HEK293 (cell line): Measurements from ENCODE around the gene GCLM.
"Not testable (repeated sequence)": the region's sequence is repeated elsewhere in the genome, so short reads cannot be mapped to it uniquely, and the experiment has no call there.

Source experiments
- CTCF ChIA-PET: fragments of 350-600 bp; formaldehyde crosslinking; extraction: SDS; loops from one replicate; lab custom pipeline; 2021; ENCODE audit warnings: antibody characterized with exemption; lab: Yijun Ruan, JAX
- POLR2A ChIA-PET: fragments of 300-600 bp; formaldehyde crosslinking; extraction: SDS; loops from one replicate; lab custom pipeline; 2020; ENCODE audit warnings: antibody characterized with exemption, inconsistent platforms; lab: Yijun Ruan, JAX
- H3K27ac ChIP-seq: fragments of 200-500 bp; sonication (Bioruptor generic); 2 replicates; pipeline ENCODE4 v1.5.1; 2014; ENCODE audit warnings: low read depth, low read length, control low read depth, inconsistent platforms; ENCODE audit errors: extremely low read depth
- H3K36me3 ChIP-seq, 2 experiments: fragments of 200-500 bp in 1 of 2; sonication (Bioruptor generic) in 1 of 2; 1 replicate in 1 of 2; 2 replicates in 1 of 2; pipeline ENCODE4 v1.5.1; 2014 to 2017; ENCODE audit warnings: inconsistent platforms in 2 of 2, low read length in 2 of 2; ENCODE audit not compliant: control insufficient read depth in 2 of 2, insufficient read depth in 1 of 2
- H3K4me1 ChIP-seq: fragments of 200-500 bp; sonication (Bioruptor generic); 2 replicates; pipeline ENCODE4 v1.5.1; 2014; ENCODE audit warnings: mild to moderate bottlenecking, low read length, inconsistent platforms; ENCODE audit not compliant: control insufficient read depth, insufficient read depth
- H3K4me3 ChIP-seq: 2 replicates; pipeline ENCODE4 v1.5.1; 2011; ENCODE audit warnings: low read depth, mild to moderate bottlenecking, control low read depth, low read length, moderate library complexity
- H3K9me3 ChIP-seq: fragments of 200-500 bp; sonication (Bioruptor generic); 2 replicates; pipeline ENCODE4 v1.5.1; 2014; ENCODE audit warnings: low read depth, low read length, inconsistent platforms; ENCODE audit not compliant: control insufficient read depth, insufficient read depth
- KLF7 ChIP-seq: fragments of 450-650 bp; formaldehyde crosslinking; IDR thresholded peaks from 2 replicates; pipeline ENCODE4 v1.5.1; 2016; ENCODE audit warnings: missing biosample characterization, missing genetic modification characterization, borderline replicate concordance
- KLF8 ChIP-seq: fragments of 450-650 bp; formaldehyde crosslinking; IDR thresholded peaks from 2 replicates; pipeline ENCODE4 v1.5.1; 2016; ENCODE audit warnings: missing biosample characterization, missing genetic modification characterization
- MYNN ChIP-seq: fragments of 450-650 bp; formaldehyde crosslinking; IDR thresholded peaks from 2 replicates; pipeline ENCODE4 v1.5.1; 2016; ENCODE audit warnings: missing biosample characterization, missing genetic modification characterization, borderline replicate concordance
- SALL2 ChIP-seq: fragments of 450-650 bp; formaldehyde crosslinking; IDR thresholded peaks from 2 replicates; pipeline ENCODE4 v1.5.0; 2017; ENCODE audit warnings: missing biosample characterization, mild to moderate bottlenecking, missing genetic modification characterization, borderline replicate concordance
- SETDB1 ChIP-seq: IDR thresholded peaks from one replicate; pipeline ENCODE4 v1.6.1; 2017; ENCODE audit warnings: mild to moderate bottlenecking, low read length, moderate library complexity, mixed read lengths; ENCODE audit not compliant: insufficient read length
- TCF7L2 ChIP-seq: IDR thresholded peaks from 2 replicates; pipeline ENCODE4 v1.6.1; 2011; ENCODE audit warnings: low read depth, mild to moderate bottlenecking, inconsistent platforms, low read length, moderate library complexity, borderline replicate concordance
- TRIM28 ChIP-seq: IDR thresholded peaks from 2 replicates; pipeline ENCODE4 v1.6.1; 2011; ENCODE audit warnings: low read length, control low read depth, borderline replicate concordance
- ZFP3 ChIP-seq: fragments of 450-650 bp; formaldehyde crosslinking; IDR thresholded peaks from 2 replicates; pipeline ENCODE4 v1.5.1; 2016; ENCODE audit warnings: low read depth, missing biosample characterization, missing genetic modification characterization
- ZNF114 ChIP-seq: fragments of 450-650 bp; formaldehyde crosslinking; IDR thresholded peaks from 2 replicates; pipeline ENCODE4 v1.5.0; 2017; ENCODE audit warnings: missing biosample characterization, missing genetic modification characterization
- ZNF148 ChIP-seq: fragments of 450-650 bp; formaldehyde crosslinking; IDR thresholded peaks from 2 replicates; pipeline ENCODE4 v1.5.0; 2017; ENCODE audit warnings: missing biosample characterization, missing genetic modification characterization, borderline replicate concordance
- ZNF155 ChIP-seq: fragments of 450-650 bp; formaldehyde crosslinking; IDR thresholded peaks from 2 replicates; pipeline ENCODE4 v1.5.1; 2016; ENCODE audit warnings: missing biosample characterization, missing genetic modification characterization
- ZNF501 ChIP-seq: fragments of 450-650 bp; formaldehyde crosslinking; IDR thresholded peaks from 2 replicates; pipeline ENCODE4 v1.5.1; 2016; ENCODE audit warnings: missing biosample characterization, missing genetic modification characterization
- ZNF623 ChIP-seq: fragments of 450-650 bp; formaldehyde crosslinking; IDR thresholded peaks from 2 replicates; pipeline ENCODE4 v1.5.1; 2016; ENCODE audit warnings: missing biosample characterization, missing genetic modification characterization
- ZNF654 ChIP-seq: fragments of 450-650 bp; formaldehyde crosslinking; IDR thresholded peaks from 2 replicates; pipeline ENCODE4 v1.5.1; 2016; ENCODE audit warnings: low read depth, missing biosample characterization, missing genetic modification characterization
- ZNF701 ChIP-seq: fragments of 450-650 bp; formaldehyde crosslinking; IDR thresholded peaks from 2 replicates; pipeline ENCODE4 v1.5.1; 2016; ENCODE audit warnings: missing biosample characterization, missing genetic modification characterization
- ZNF792 ChIP-seq: fragments of 450-650 bp; formaldehyde crosslinking; IDR thresholded peaks from 2 replicates; pipeline ENCODE4 v1.5.1; 2016; ENCODE audit warnings: missing biosample characterization, missing genetic modification characterization
- TF ChIP-seq, protein P1 (sequence below): fragments of 450-650 bp; formaldehyde crosslinking; IDR thresholded peaks from 2 replicates; pipeline ENCODE4 v1.5.1; 2016; ENCODE audit warnings: missing biosample characterization, missing genetic modification characterization
- TF ChIP-seq, protein P2 (sequence below): fragments of 450-650 bp; formaldehyde crosslinking; IDR thresholded peaks from 2 replicates; pipeline ENCODE4 v1.5.1; 2016; ENCODE audit warnings: missing biosample characterization, missing genetic modification characterization, borderline replicate concordance

Gene GCLM

GRCh38 chr1:93853940-93854339 is 55.3 kb downstream of the GCLM start (continued):
- no peak for TF ChIP-seq ZNF148

GRCh38 chr1:93851878-93852277 is 57.4 kb downstream of the GCLM start:
- H3K36me3 ChIP-seq = no peaks in the 10 kb centered on the region
- TF ChIP-seq ZNF501 (tag by site-specific recombination) (no peak), ZNF701 (tag by site-specific recombination) (no peak), SALL2 (tag by site-specific recombination) (no peak)
- TF ChIP-seq, protein P1, sequence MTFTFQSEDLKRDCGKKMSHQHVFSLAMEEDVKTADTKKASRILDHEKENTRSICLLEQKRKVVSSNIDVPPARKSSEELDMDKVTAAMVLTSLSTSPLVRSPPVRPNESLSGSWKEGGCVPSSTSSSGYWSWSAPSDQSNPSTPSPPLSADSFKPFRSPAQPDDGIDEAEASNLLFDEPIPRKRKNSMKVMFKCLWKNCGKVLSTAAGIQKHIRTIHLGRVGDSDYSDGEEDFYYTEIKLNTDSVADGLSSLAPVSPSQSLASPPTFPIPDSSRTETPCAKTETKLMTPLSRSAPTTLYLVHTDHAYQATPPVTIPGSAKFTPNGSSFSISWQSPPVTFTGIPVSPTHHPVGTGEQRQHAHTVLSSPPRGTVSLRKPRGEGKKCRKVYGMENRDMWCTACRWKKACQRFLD = no peak
- TF ChIP-seq, all 188 proteins: peak for 0
- ChIA-PET POLR2A (no interaction called here), CTCF (interaction anchor here (1.3 to 4.9 kb wide), 2 partner anchors 14 to 224 kb away, joined by 3 to 25 read pairs; no protein-coding TSS in a partner anchor)
- Histone ChIP-seq H3K9me3 (no peaks in the 10 kb centered on the region), H3K27ac (no peak overlapping the region), H3K4me3 (no peak overlapping the region), H3K4me1 (no peaks in the 10 kb centered on the region)

- no peaks in the 10 kb centered on the region for H3K9me3 ChIP-seq
- no peak overlapping the region for H3K4me3 ChIP-seq
- POLR2A ChIA-PET = no interaction called here
- no peaks in the 10 kb centered on the region for H3K36me3 ChIP-seq
- no peaks in the 10 kb centered on the region for H3K4me1 ChIP-seq
- no peak overlapping the region for H3K27ac ChIP-seq
- TF ChIP-seq ZFP3 (tag by site-specific recombination) = no peak
- TF ChIP-seq MYNN = no peak
- TF ChIP-seq, protein P2, sequence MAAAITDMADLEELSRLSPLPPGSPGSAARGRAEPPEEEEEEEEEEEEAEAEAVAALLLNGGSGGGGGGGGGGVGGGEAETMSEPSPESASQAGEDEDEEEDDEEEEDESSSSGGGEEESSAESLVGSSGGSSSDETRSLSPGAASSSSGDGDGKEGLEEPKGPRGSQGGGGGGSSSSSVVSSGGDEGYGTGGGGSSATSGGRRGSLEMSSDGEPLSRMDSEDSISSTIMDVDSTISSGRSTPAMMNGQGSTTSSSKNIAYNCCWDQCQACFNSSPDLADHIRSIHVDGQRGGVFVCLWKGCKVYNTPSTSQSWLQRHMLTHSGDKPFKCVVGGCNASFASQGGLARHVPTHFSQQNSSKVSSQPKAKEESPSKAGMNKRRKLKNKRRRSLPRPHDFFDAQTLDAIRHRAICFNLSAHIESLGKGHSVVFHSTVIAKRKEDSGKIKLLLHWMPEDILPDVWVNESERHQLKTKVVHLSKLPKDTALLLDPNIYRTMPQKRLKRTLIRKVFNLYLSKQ (tag by site-specific recombination) = no peak
- no peak for TF ChIP-seq KLF8 (tag by site-specific recombination)
- TF ChIP-seq ZNF792 (tag by site-specific recombination) = no peak
- TF ChIP-seq TCF7L2 = no peak
- TF ChIP-seq ZNF114 = no peak
- TF ChIP-seq KLF7 (tag by site-specific recombination) = no peak
- TF ChIP-seq ZNF155 = no peak
- no peak for TF ChIP-seq ZNF623 (tag by site-specific recombination)
- CTCF ChIA-PET = interaction anchor here (1.3 to 4.9 kb wide), 2 partner anchors 14 to 223 kb away, joined by 3 to 25 read pairs; no protein-coding TSS in a partner anchor
These were observed 57.9 kb downstream of the GCLM start for GRCh38 chr1:93851327-93851712.

DNA sequence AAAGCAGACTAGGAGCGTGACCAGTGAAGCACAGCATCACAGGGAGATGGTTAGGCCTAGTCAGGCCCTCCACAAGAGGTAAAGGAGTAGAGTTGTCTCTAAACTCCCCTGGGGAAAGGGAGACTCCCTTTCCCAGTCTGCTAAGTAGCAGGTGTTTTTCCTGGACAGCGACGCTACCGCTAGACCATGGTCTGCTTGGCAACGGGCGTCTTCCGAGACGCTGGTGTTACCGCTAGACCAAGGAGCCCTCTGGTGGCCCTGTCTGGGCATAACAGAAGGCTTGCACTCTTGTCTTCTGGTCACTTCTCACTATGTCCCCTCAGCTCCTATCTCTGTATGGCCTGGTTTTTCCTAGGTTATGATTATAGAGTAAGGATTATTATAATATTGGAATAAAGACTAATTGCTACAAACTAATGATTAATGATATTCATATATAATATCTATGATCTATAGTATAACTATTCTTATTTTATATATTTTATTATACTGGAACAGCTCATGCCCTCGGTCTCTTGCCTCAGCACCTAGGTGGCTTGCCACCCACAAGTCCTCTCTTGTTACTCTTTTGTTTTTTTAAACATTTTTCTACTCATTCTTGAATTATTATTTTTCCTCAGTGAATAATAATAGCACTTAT is 58.4 kb downstream of the GCLM start:
- POLR2A ChIA-PET = not testable (repeated sequence)
- TF ChIP-seq ZNF654 (tag by site-specific recombination) (0 out of 2 replicates have a peak, but pooled peaks have one; percentile 15), SETDB1 (peak; percentile 88), TRIM28 (peak; percentile 59; the same call in 1 of the 2 replicates)
- CTCF ChIA-PET = interaction anchor here (0.6 to 4.9 kb wide), 4 partner anchors 13 to 223 kb away, joined by 3 to 25 read pairs (median 3); no protein-coding TSS in a partner anchor

More for the DNA sequence above, 58.4 kb downstream of the GCLM start:
- H3K9me3 ChIP-seq, H3K27ac ChIP-seq, H3K36me3 ChIP-seq, H3K4me1 ChIP-seq, H3K4me3 ChIP-seq: not testable (repeated sequence)
